ENCODE measurements around the gene ZNF548.
"Not testable (repeated sequence)": the region's sequence is repeated elsewhere in the genome, so short reads cannot be mapped to it uniquely, and the experiment has no call there.

The ZNF548 gene

GRCh38 chr19:57359300-57359699 lies 30.4 kb upstream of the ZNF548 start:
- TF ChIP-seq, protein P1, sequence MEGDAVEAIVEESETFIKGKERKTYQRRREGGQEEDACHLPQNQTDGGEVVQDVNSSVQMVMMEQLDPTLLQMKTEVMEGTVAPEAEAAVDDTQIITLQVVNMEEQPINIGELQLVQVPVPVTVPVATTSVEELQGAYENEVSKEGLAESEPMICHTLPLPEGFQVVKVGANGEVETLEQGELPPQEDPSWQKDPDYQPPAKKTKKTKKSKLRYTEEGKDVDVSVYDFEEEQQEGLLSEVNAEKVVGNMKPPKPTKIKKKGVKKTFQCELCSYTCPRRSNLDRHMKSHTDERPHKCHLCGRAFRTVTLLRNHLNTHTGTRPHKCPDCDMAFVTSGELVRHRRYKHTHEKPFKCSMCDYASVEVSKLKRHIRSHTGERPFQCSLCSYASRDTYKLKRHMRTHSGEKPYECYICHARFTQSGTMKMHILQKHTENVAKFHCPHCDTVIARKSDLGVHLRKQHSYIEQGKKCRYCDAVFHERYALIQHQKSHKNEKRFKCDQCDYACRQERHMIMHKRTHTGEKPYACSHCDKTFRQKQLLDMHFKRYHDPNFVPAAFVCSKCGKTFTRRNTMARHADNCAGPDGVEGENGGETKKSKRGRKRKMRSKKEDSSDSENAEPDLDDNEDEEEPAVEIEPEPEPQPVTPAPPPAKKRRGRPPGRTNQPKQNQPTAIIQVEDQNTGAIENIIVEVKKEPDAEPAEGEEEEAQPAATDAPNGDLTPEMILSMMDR (conservative IDR thresholded peaks at IDR 0.05) = no peak
- peak overlapping the region; percentile 60 for H3K27ac ChIP-seq

GRCh38 chr19:57362419-57362818 lies 27.2 kb upstream of the ZNF548 start:
- peak overlapping the region; percentile 98 for H3K27ac ChIP-seq
- TF ChIP-seq, protein P1 (conservative IDR thresholded peaks at IDR 0.05) = no peak

- peak within 1 kb of the TSS; percentile 98 for H3K27ac ChIP-seq
- TF ChIP-seq, protein P1 (conservative IDR thresholded peaks at IDR 0.05) = no peak
Observed at GRCh38 chr19:57362997-57363687, 26.5 kb upstream of the ZNF548 start, which contains the start of the genes TRAPPC2B and ZNF547. Gene TRAPPC2B (plus strand): TSS chr19:57363551. CDS start chr19:57364834, 1,283 bp downstream. Gene ZNF547 (plus strand): TSS chr19:57363551. CDS start chr19:57368556, 5,005 bp downstream.

GRCh38 chr19:57363688-57364181 lies 25.9 kb upstream of the ZNF548 start:
- TF ChIP-seq, protein P1 (conservative IDR thresholded peaks at IDR 0.05) = no peak
- peak overlapping the region; percentile 98 for H3K27ac ChIP-seq

DNA sequence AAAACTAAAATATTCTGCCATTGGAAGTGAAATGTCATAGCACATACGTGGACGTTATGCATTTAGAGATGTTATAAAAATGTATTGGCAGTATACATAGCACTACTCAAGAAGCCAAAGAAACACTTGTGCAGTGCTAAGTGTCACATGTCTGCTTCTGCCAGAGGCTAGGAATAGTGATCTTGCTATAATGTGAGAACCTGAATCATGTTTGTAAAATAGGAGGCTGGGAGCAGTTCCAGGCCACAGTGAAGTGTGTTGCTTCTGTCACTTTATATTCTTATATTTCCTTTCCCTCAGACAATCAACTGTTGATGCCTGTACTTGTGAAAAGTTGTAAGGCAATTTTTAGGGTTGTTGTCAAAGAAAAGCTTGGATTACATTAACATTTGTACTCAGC lies 22.9 kb upstream of the ZNF548 start:
- TF ChIP-seq, protein P1 (conservative IDR thresholded peaks at IDR 0.05) = no peak
- no peak overlapping the region for H3K27ac ChIP-seq

DNA sequence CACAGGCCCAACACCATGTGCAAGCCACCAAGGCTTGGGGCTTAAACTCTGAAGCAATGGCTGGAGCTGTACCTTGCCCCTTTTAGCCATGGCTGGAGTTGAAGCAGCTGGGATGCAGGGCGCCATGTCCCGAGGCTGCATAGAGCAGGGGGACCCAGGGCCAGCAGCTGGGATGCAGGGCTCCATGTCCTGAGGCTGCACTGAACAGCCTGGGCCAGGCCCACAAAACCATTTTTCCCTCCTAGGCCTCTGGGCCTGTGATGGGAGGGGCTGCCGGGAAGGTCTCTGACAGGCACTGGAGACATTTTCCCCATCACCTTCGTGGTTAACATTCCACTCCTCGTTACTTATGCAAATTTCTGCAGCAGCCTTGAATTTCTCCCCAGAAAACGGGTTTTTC lies 15.5 kb upstream of the ZNF548 start:
- TF ChIP-seq, protein P1 (conservative IDR thresholded peaks at IDR 0.05) = no peak
- no peak overlapping the region for H3K27ac ChIP-seq

GRCh38 chr19:57374647-57375046 lies 15.0 kb upstream of the ZNF548 start:
- not testable (repeated sequence) for H3K27ac ChIP-seq

GRCh38 chr19:57376151-57376550 lies 13.5 kb upstream of the ZNF548 start:
- no peak overlapping the region for H3K27ac ChIP-seq
- TF ChIP-seq, protein P1 (conservative IDR thresholded peaks at IDR 0.05) = no peak
